Fibroblast of the aortic adventitia (primary cell): ENCODE measurements around the gene EFCAB12. TPM values are rescaled to one million over a fixed set of nuclear protein-coding genes. Genes with fewer than 3 reads are reported as not detected.

ENCODE experiments used
- DNase-seq: peaks from one replicate; pipeline ENCODE4 v3.0.0-alpha.2; 2010; ENCODE audit warnings: low read depth
- H3K4me3 ChIP-seq: 2 replicates; pipeline ENCODE4 v1.5.1; 2011; ENCODE audit warnings: low read depth, mild to moderate bottlenecking, control low read depth, low read length, moderate library complexity
- total RNA-seq: library from RNA; depleted of rRNA; stranded (reverse); fragments of >200 nt; gene quantifications from 2 replicates; pipeline ENCODE4 v1.2.3, GENCODE V29; 2012; ENCODE audit warnings: low replicate concordance
- TF ChIP-seq, protein P1 (sequence below): IDR thresholded peaks from 2 replicates; pipeline ENCODE4 v1.5.1; 2011; ENCODE audit warnings: mild to moderate bottlenecking, low read length, control low read depth, inconsistent platforms; ENCODE audit not compliant: insufficient read depth

The EFCAB12 gene
- total RNA-seq, 1 donor, result under 0.01 TPM

DNA sequence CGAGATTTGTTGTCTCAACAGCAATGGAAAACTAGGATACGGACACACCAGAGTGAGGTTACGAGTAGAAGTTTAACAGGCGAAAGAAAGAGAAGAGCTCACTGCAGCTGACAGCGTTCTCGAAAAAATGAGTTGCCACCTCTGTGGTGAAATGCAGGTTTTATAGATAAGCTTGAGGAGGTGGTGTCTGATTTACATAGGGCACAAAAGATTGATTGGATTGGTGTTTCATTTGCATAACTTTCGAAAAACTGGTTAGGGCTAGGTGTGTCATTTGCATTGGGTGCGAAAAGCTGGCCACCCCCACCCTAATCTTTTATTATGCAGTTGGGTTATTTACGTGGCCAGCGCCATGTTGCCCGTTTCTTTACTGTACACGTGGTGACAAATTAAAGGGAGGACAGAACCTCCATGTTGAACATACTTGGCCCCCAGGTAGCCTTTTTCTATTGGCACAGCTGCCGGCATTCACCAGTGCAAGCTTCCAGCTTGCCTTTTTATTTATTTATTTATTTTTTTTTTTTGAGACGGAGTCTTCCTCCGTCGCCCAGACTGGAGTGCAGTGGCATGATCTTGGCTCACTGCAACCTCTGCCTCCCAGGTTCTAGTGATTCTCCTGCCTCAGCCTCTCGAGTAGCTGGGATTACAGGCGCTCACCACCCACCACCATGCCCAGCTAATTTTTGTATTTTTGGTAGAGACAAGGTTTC lies 19.9 kb upstream of the EFCAB12 start:
- TF ChIP-seq, protein P1, sequence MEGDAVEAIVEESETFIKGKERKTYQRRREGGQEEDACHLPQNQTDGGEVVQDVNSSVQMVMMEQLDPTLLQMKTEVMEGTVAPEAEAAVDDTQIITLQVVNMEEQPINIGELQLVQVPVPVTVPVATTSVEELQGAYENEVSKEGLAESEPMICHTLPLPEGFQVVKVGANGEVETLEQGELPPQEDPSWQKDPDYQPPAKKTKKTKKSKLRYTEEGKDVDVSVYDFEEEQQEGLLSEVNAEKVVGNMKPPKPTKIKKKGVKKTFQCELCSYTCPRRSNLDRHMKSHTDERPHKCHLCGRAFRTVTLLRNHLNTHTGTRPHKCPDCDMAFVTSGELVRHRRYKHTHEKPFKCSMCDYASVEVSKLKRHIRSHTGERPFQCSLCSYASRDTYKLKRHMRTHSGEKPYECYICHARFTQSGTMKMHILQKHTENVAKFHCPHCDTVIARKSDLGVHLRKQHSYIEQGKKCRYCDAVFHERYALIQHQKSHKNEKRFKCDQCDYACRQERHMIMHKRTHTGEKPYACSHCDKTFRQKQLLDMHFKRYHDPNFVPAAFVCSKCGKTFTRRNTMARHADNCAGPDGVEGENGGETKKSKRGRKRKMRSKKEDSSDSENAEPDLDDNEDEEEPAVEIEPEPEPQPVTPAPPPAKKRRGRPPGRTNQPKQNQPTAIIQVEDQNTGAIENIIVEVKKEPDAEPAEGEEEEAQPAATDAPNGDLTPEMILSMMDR, result no peak
- no peak for DNase-seq
- H3K4me3 ChIP-seq, result no peak overlapping the region

DNA sequence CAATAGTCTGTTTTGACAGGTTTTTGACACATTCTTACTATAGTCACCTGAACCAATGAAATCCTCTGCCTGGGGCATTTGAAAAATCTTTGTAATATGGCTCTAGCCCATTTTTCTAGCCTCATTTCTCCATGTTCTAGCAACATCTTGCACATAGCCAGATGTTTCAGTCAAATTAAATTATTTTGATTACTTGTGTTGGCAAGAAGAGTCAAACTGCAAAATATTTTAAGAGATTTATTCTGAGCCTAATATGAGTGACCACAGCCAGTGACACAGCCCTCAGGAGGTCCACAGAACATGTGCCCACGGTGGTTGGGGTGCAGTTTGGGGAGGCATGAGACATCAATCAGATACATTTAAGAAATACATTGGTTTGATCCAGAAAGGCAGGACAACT lies 18.5 kb upstream of the EFCAB12 start:
- DNase-seq, result no peak
- H3K4me3 ChIP-seq, result no peak overlapping the region
- TF ChIP-seq, protein P1, result no peak

DNA sequence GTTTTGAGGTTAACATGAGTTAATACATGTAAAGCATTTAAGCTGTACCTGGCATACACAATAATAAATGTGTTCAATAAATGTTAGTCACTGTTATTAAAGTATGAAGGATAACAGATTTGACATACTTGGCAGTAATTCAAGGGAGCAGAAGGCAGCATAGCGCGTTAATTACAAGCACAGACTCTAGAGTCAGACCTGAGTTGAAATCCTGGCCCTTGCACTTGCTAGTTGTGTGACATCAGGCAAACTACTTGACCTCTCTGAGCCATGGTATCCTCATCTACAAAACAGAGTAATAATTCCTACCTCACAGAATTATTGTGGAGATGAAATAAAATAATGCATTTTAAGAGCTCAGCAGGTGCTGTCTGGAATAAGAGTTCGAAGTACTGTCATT lies 17.0 kb upstream of the EFCAB12 start:
- DNase-seq, result no peak
- TF ChIP-seq, protein P1, result no peak
- H3K4me3 ChIP-seq, result no peak overlapping the region

DNA sequence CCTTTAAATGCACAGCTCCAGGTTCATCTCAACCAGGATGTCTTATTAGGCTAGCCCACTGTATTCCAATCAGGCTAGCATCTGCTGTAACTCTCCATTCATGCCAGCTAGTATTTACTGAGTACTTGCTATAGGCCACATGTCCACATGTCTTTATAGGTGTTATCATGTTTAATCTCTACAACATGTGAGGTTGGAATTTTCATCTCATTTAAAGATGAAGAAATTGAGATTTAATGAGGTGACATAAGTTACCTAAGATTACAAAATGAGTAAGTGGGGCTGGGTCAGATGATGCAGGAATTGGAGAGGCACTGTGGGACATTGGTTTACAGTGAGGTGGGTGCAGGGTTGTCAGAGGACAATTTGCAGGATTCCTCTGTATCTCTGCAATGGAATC lies 14.5 kb upstream of the EFCAB12 start:
- H3K4me3 ChIP-seq, result no peak overlapping the region
- TF ChIP-seq, protein P1, result no peak
- DNase-seq, result no peak

DNA sequence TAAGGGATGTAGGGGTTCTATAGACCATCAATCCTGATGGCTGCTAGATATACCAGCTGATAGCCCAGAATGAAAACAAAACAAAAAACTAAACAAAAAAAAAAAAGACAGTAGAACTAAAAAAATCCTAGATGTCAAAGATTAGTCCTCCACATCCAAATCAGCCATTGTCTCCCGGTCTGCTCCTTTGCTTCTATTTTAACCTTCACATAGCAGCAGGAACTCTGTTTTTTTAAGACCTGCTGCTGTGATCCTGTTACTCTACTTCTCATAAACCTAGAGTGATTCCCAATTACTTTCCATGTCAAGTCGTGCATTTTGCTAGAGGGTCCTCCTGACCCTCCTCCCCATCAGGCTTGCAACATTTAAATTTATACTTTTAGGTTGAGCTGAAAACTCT lies 14.1 kb upstream of the EFCAB12 start:
- peak overlapping the region; percentile 11 for H3K4me3 ChIP-seq
- TF ChIP-seq, protein P1, result no peak
- no peak for DNase-seq

DNA sequence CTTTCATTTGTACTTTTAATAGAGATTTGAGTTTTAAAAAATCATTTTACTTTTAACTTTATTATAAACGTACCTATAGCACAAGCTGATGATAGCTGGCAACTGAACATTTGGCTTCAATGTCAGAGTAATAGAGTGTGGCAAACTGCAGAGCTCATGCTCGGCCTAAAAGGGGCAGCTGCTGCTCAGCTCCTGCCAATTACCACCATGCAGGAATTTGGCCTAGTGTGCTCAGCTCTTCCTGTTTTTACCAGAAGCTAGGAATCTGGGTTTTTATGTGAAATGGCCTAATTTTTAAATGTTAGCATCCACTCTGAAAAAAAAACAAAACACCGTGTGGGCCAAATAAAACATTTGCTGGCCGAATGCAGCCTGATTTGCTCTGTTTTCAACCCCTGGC lies 13.3 kb upstream of the EFCAB12 start:
- H3K4me3 ChIP-seq, result peak overlapping the region; percentile 27

More for the DNA sequence above, 13.3 kb upstream of the EFCAB12 start:
- TF ChIP-seq, protein P1, result no peak
- DNase-seq, result peak; percentile 71
